ENCODE measurements around the gene NAA15.
A peak's percentile ranks its signal among the peaks of the same experiment; 100 is the strongest.
"Not testable (repeated sequence)": the region's sequence is repeated elsewhere in the genome, so short reads cannot be mapped to it uniquely, and the experiment has no call there.

NAA15 gene

GRCh38 chr4:139454111-139455045 is 153.1 kb downstream of the NAA15 start, which contains the start of gene RAB33B:
RAB33B (plus strand) TSS chr4:139454121; CDS start chr4:139454196, 75 bp downstream.
- peaks cover 41% of the 10 kb centered on the region for H3K4me1 ChIP-seq (ENCODE audit: insufficient read depth, low read length)
- H3K27ac ChIP-seq (ENCODE audit: low read depth, low read length): peak within 1 kb of the TSS; percentile 94
- no peaks in the 10 kb centered on the region for H3K36me3 ChIP-seq (ENCODE audit: insufficient read depth, low read length)
- H3K9me3 ChIP-seq (ENCODE audit: low read length): no peaks in the 10 kb centered on the region
- no peaks in the 10 kb centered on the region for H3K27me3 ChIP-seq (ENCODE audit: control insufficient read depth in 1 of 2, insufficient read depth in 2 of 2, low read length in 2 of 2)
- peak within 1 kb of the TSS; percentile 70 to 99 for H3K4me3 ChIP-seq (ENCODE audit: low read depth in 1 of 2, low read length in 2 of 2)
- peak within 1 kb of the TSS; percentile 98 for H3K9ac ChIP-seq (ENCODE audit: low read length)

- H3K36me3 ChIP-seq (ENCODE audit: insufficient read depth, low read length): no peaks in the 10 kb centered on the region
- H3K4me3 ChIP-seq (ENCODE audit: low read depth in 1 of 2, low read length in 2 of 2): peak overlapping the region; percentile 24 to 99
- no peaks in the 10 kb centered on the region for H3K27me3 ChIP-seq (ENCODE audit: control insufficient read depth in 1 of 2, insufficient read depth in 2 of 2, low read length in 2 of 2)
- peaks cover 41% of the 10 kb centered on the region for H3K4me1 ChIP-seq (ENCODE audit: insufficient read depth, low read length)
- peak overlapping the region; percentile 25 for H3K27ac ChIP-seq (ENCODE audit: low read depth, low read length)
- H3K9me3 ChIP-seq (ENCODE audit: low read length): no peaks in the 10 kb centered on the region
- peak overlapping the region; percentile 98 for H3K9ac ChIP-seq (ENCODE audit: low read length)
Observed at GRCh38 chr4:139455126-139455538, 153.8 kb downstream of the NAA15 start.

DNA sequence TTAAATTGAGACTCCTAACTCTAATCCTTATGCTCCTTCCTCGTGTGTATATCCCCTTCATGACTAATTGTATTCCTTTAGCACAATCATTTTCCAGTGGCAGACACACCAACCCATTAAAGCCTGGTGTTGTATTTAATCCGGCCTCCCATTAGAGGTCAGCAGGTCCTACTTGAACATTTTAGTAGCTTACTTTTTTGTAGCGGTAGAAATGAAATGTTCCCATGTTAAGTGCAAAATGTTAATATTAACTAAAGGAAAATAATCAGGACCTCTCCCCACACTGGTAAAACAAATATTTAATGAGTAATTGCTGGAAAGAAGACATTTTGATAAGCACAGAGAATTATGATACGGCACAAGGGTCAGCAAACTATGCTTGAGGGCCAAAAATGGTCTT is 156.0 kb downstream of the NAA15 start:
- Histone ChIP-seq H3K9me3 (ENCODE audit: low read length) (no peaks in the 10 kb centered on the region), H3K9ac (ENCODE audit: low read length) (no peak overlapping the region), H3K27ac (ENCODE audit: low read depth, low read length) (no peak overlapping the region), H3K27me3 (ENCODE audit: control insufficient read depth in 1 of 2, insufficient read depth in 2 of 2, low read length in 2 of 2) (no peaks in the 10 kb centered on the region), H3K4me1 (ENCODE audit: insufficient read depth, low read length) (peaks cover 33% of the 10 kb centered on the region), H3K4me3 (ENCODE audit: low read depth in 1 of 2, low read length in 2 of 2) (no peak overlapping the region), H3K36me3 (ENCODE audit: insufficient read depth, low read length) (no peaks in the 10 kb centered on the region)

DNA sequence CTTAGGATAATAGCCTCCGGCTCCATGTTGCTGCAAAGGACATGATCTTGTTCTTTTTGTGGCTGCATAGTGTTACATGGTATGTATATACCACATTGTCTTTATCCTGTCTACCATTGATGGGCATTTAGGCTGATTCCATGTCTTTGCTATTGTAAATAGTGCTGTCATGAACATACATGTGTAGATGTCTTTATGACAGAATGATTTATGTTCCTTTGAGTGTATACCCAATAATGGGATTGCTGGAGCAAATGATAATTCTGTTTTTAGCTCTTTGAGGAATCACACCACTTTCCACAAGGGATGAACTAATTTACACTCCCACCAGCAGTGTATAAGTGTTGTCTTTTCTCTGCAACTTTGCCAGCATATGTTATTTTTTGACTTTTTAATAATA is 157.2 kb downstream of the NAA15 start:
- H3K4me1 ChIP-seq (ENCODE audit: insufficient read depth, low read length): peaks cover 27% of the 10 kb centered on the region
- H3K27ac ChIP-seq (ENCODE audit: low read depth, low read length): no peak overlapping the region
- H3K4me3 ChIP-seq (ENCODE audit: low read depth in 1 of 2, low read length in 2 of 2): no peak overlapping the region
- H3K9ac ChIP-seq (ENCODE audit: low read length): no peak overlapping the region
- no peaks in the 10 kb centered on the region for H3K27me3 ChIP-seq (ENCODE audit: control insufficient read depth in 1 of 2, insufficient read depth in 2 of 2, low read length in 2 of 2)
- no peaks in the 10 kb centered on the region for H3K9me3 ChIP-seq (ENCODE audit: low read length)
- H3K36me3 ChIP-seq (ENCODE audit: insufficient read depth, low read length): no peaks in the 10 kb centered on the region

DNA sequence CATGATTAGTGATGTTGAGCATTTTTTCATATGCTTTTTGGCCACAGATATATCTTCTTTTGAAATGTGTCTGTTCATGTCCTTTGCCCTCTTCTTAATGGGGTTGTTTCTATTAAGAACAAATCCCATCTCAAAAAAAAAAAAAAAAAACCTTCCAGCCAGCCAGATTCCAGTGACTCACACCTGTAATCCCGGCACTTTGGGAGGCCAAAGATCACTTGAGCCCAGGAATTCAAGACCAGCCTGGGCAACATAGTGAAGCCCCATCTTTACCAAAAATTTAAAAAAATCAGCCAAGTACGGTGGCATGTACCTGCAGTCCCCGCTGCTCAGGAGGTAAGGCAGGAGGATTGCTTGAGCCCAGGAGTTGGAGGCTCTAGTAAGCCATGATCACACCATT is 157.7 kb downstream of the NAA15 start:
- Histone ChIP-seq H3K9me3 (ENCODE audit: low read length) (no peaks in the 10 kb centered on the region), H3K27me3 (ENCODE audit: control insufficient read depth in 1 of 2, insufficient read depth in 2 of 2, low read length in 2 of 2) (no peaks in the 10 kb centered on the region), H3K4me3 (ENCODE audit: low read depth in 1 of 2, low read length in 2 of 2) (no peak overlapping the region), H3K36me3 (ENCODE audit: insufficient read depth, low read length) (no peaks in the 10 kb centered on the region), H3K4me1 (ENCODE audit: insufficient read depth, low read length) (peaks cover 27% of the 10 kb centered on the region), H3K9ac (ENCODE audit: low read length) (no peak overlapping the region), H3K27ac (ENCODE audit: low read depth, low read length) (no peak overlapping the region)

- H3K4me3 ChIP-seq (ENCODE audit: low read depth in 1 of 2, low read length in 2 of 2): no peak overlapping the region
- no peaks in the 10 kb centered on the region for H3K36me3 ChIP-seq (ENCODE audit: insufficient read depth, low read length)
- H3K27ac ChIP-seq (ENCODE audit: low read depth, low read length): no peak overlapping the region
- no peaks in the 10 kb centered on the region for H3K27me3 ChIP-seq (ENCODE audit: control insufficient read depth in 1 of 2, insufficient read depth in 2 of 2, low read length in 2 of 2)
- no peaks in the 10 kb centered on the region for H3K9me3 ChIP-seq (ENCODE audit: low read length)
- peaks cover 17% of the 10 kb centered on the region for H3K4me1 ChIP-seq (ENCODE audit: insufficient read depth, low read length)
- H3K9ac ChIP-seq (ENCODE audit: low read length): no peak overlapping the region
Observed at GRCh38 chr4:139460565-139460964, 159.3 kb downstream of the NAA15 start.

- Histone ChIP-seq H3K36me3 (ENCODE audit: insufficient read depth, low read length) (no peaks in the 10 kb centered on the region), H3K4me1 (ENCODE audit: insufficient read depth, low read length) (peaks cover 11% of the 10 kb centered on the region), H3K27me3 (ENCODE audit: control insufficient read depth in 1 of 2, insufficient read depth in 2 of 2, low read length in 2 of 2) (no peaks in the 10 kb centered on the region), H3K27ac (ENCODE audit: low read depth, low read length) (no peak overlapping the region), H3K9me3 (ENCODE audit: low read length) (no peaks in the 10 kb centered on the region), H3K9ac (ENCODE audit: low read length) (no peak overlapping the region), H3K4me3 (ENCODE audit: low read depth in 1 of 2, low read length in 2 of 2) (no peak overlapping the region)
Observed at GRCh38 chr4:139461022-139461628, 159.8 kb downstream of the NAA15 start.

GRCh38 chr4:139464512-139464911 is 163.2 kb downstream of the NAA15 start:
- not testable (repeated sequence) for H3K27me3 ChIP-seq (ENCODE audit: control insufficient read depth in 1 of 2, insufficient read depth in 2 of 2, low read length in 2 of 2); H3K4me1 ChIP-seq (ENCODE audit: insufficient read depth, low read length); H3K9ac ChIP-seq (ENCODE audit: low read length); H3K36me3 ChIP-seq (ENCODE audit: insufficient read depth, low read length); H3K9me3 ChIP-seq (ENCODE audit: low read length); H3K4me3 ChIP-seq (ENCODE audit: low read depth in 1 of 2, low read length in 2 of 2); H3K27ac ChIP-seq (ENCODE audit: low read depth, low read length)

DNA sequence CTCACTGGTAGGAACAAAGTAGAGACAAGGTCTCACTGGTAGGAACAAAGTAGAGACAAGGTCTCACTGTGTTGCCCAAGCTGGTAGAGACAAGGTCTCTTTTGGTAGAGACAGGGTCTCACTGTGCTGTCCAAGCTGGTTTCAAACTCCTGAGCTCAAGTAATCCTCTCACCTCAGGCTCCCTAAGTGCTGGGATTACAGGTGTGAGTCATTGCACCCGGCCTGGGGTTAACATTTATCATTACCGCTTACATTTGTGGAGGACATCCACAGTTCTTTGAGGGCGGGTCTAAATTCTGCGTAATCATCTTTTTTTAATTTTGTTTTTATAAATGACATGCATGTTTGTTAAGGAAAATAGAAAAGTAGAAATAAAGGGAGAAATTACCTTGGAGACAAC is 164.6 kb downstream of the NAA15 start:
- no peaks in the 10 kb centered on the region for H3K27me3 ChIP-seq (ENCODE audit: control insufficient read depth in 1 of 2, insufficient read depth in 2 of 2, low read length in 2 of 2)
- no peak overlapping the region for H3K27ac ChIP-seq (ENCODE audit: low read depth, low read length)
- H3K4me3 ChIP-seq (ENCODE audit: low read depth in 1 of 2, low read length in 2 of 2): no peak overlapping the region
- H3K4me1 ChIP-seq (ENCODE audit: insufficient read depth, low read length): no peaks in the 10 kb centered on the region
- no peaks in the 10 kb centered on the region for H3K9me3 ChIP-seq (ENCODE audit: low read length)
- no peak overlapping the region for H3K9ac ChIP-seq (ENCODE audit: low read length)
- no peaks in the 10 kb centered on the region for H3K36me3 ChIP-seq (ENCODE audit: insufficient read depth, low read length)

DNA sequence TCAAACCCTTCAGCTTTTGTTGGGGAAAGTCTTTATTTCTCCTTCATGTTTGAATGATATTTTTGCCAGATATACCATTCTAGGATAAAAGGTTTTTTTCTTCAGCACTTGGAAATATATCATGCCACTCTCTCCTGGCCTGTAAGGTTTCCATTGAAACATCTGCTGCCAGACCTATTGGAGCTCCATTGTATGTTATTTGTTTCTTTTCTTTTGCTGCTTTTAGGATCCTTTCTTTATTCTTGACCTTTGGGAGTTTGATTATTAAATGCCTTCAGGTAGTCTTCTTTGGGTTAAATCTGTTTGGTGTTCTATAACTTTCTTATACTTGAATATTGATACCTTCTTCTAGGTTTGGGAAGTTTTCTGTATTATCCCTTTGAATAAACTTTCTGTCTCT is 167.5 kb downstream of the NAA15 start:
- H3K4me3 ChIP-seq (ENCODE audit: low read depth in 1 of 2, low read length in 2 of 2); H3K9ac ChIP-seq (ENCODE audit: low read length); H3K27me3 ChIP-seq (ENCODE audit: control insufficient read depth in 1 of 2, insufficient read depth in 2 of 2, low read length in 2 of 2); H3K9me3 ChIP-seq (ENCODE audit: low read length); H3K36me3 ChIP-seq (ENCODE audit: insufficient read depth, low read length); H3K4me1 ChIP-seq (ENCODE audit: insufficient read depth, low read length); H3K27ac ChIP-seq (ENCODE audit: low read depth, low read length): not testable (repeated sequence)

GRCh38 chr4:139469216-139469615 is 167.9 kb downstream of the NAA15 start:
- Histone ChIP-seq H3K9me3 (ENCODE audit: low read length) (peaks cover 4% of the 10 kb centered on the region), H3K9ac (ENCODE audit: low read length) (no peak overlapping the region), H3K27ac (ENCODE audit: low read depth, low read length) (no peak overlapping the region), H3K4me1 (ENCODE audit: insufficient read depth, low read length) (no peaks in the 10 kb centered on the region), H3K36me3 (ENCODE audit: insufficient read depth, low read length) (peaks cover 10% of the 10 kb centered on the region), H3K27me3 (ENCODE audit: control insufficient read depth in 1 of 2, insufficient read depth in 2 of 2, low read length in 2 of 2) (no peaks in the 10 kb centered on the region), H3K4me3 (ENCODE audit: low read depth in 1 of 2, low read length in 2 of 2) (no peak overlapping the region)
